Spleen (tissue), 11 donors: ENCODE data around the gene ECT2. TPM values are rescaled to one million over a fixed set of nuclear protein-coding genes. Genes with fewer than 3 reads are reported as not detected.

ENCODE experiments used
- DNase-seq: peaks from one replicate; pipeline ENCODE4 v3.0.0-alpha.2; 2020
- H3K27ac ChIP-seq, 8 donors: fragments of 200-600 bp; sonication (generic) in 7 of 8; 1 replicate in 4 of 8; 2 replicates in 4 of 8; pipeline versions ENCODE4 v1.5.0 to v1.8.0; 2016 to 2021; ENCODE audit warnings: inconsistent platforms in 4 of 8, mild to moderate bottlenecking in 4 of 8, moderate library complexity in 1 of 8
- H3K27me3 ChIP-seq, 7 donors: fragments of 200-600 bp; sonication (generic) in 6 of 7; replicated peaks in 1 of 7; 1 replicate in 4 of 7; 2 replicates in 3 of 7; pipeline versions ENCODE4 v1.5.0 to v1.8.0; 2016 to 2021; ENCODE audit warnings: inconsistent platforms in 3 of 7, mild to moderate bottlenecking in 1 of 7
- H3K36me3 ChIP-seq, 6 donors: fragments of 200-600 bp; sonication (generic) in 5 of 6; 1 replicate in 4 of 6; 2 replicates in 2 of 6; pipeline versions ENCODE4 v1.5.0 to v1.8.0; 2016 to 2021; ENCODE audit warnings: inconsistent platforms in 2 of 6
- H3K4me1 ChIP-seq, 6 donors: fragments of 200-600 bp; sonication (generic) in 5 of 6; 1 replicate in 3 of 6; 2 replicates in 3 of 6; pipeline versions ENCODE4 v1.5.0 to v1.8.0; 2016 to 2021; ENCODE audit warnings: inconsistent platforms in 3 of 6
- H3K4me3 ChIP-seq, 8 donors: fragments of 200-600 bp; sonication (generic) in 7 of 8; 1 replicate in 4 of 8; 2 replicates in 4 of 8; pipeline versions ENCODE4 v1.5.0 to v1.8.0; 2016 to 2021; ENCODE audit warnings: inconsistent platforms in 4 of 8, mild to moderate bottlenecking in 4 of 8, moderate library complexity in 2 of 8
- H3K9me3 ChIP-seq, 8 donors: fragments of 200-600 bp; sonication (generic) in 7 of 8; 1 replicate in 4 of 8; 2 replicates in 4 of 8; pipeline versions ENCODE4 v1.5.0 to v1.8.0; 2016 to 2021; ENCODE audit warnings: inconsistent platforms in 4 of 8
- CTCF ChIP-seq, 11 experiments: fragments of 200-600 bp in 7 of 11; fragments of 450-650 bp in 4 of 11; sonication (generic) in 4 of 11; IDR thresholded peaks in 8 of 11; conservative IDR thresholded peaks in 3 of 11; 1 replicate in 7 of 11; 2 replicates in 4 of 11; pipeline versions ENCODE4 v1.4.0 to v1.8.0; 2016 to 2021; ENCODE audit warnings: antibody characterized with exemption in 11 of 11, inconsistent platforms in 4 of 11, mild to moderate bottlenecking in 1 of 11
- POLR2A ChIP-seq, 3 donors: fragments of 450-650 bp; IDR thresholded peaks; one replicate each; pipeline ENCODE4 v1.5.1; 2017; ENCODE audit warnings: antibody characterized with exemption in 3 of 3, mild to moderate bottlenecking in 1 of 3
- POLR2AphosphoS5 ChIP-seq, 3 donors: sonication (generic); formaldehyde crosslinking; IDR thresholded peaks; one replicate each; pipeline ENCODE4 v1.5.1; 2017; ENCODE audit warnings: antibody characterized with exemption in 3 of 3
- WGBS, 5 donors: extraction: QIAGEN DNeasy Blood & Tissue Kit in 3 of 5; methylation state at CpG; one replicate each; pipeline versions ENCODE4 v1.1.5 to v1.1.7; 2013 to 2018; 5-methylcytosine and 5-hydroxymethylcytosine counted together
- intact Hi-C: fragments of 100-400 bp; cut with DNase I; formaldehyde crosslinking; loops from one replicate; pipeline ENCODE4 v1.15.0; 2023; ENCODE audit warnings: low total_unique reads
- polyA plus RNA-seq, 3 donors: library from polyadenylated mRNA; stranded (reverse); fragments of 200-250 nt; gene quantifications; one replicate each; pipeline ENCODE4 v1.2.1, GENCODE V29; 2013
- total RNA-seq, 7 donors: library from RNA; depleted of rRNA in 3 of 7; stranded (reverse); fragments of >200 nt in 3 of 7; fragmentation: NEBNext Ultra II Directional in 4 of 7; extraction: Animal tissue kit (Norgen Biotek cat#: 25700) in 4 of 7; gene quantifications; one replicate each; pipeline versions ENCODE4 v1.1.0 to v1.2.1, GENCODE V29; 2016 to 2021
- donor health status: healthy with polysubstance abuse.
- donor health status: DM: no; HTN: no; CAD: no; lungs with moderate emphysema.
- donor health status: DM: no; HTN: no; CAD: no.
- donor health status: Bipolar disorder and iron deficiency.
- donor health status: healthy.
- donor health status: DM: no; HTN: no; CAD: no.
- donor health status: DM: yes; HTN: yes; CAD: no.

The ECT2 gene
- total and polyA plus RNA-seq, 10 donors = 2.2 to 19.1 (median 9.7) TPM

- Histone ChIP-seq H3K9me3 (no peaks in the 10 kb centered on the region), H3K27me3 (no peaks in the 10 kb centered on the region), H3K27ac (no peak overlapping the region), H3K36me3 (peaks cover 0 to 51% (median 0%) of the 10 kb centered on the region in 6 donors), H3K4me3 (no peak overlapping the region), H3K4me1 (no peaks in the 10 kb centered on the region)
- TF ChIP-seq CTCF (IDR thresholded peaks at IDR 0.05 in 8 of 11, conservative IDR thresholded peaks at IDR 0.05 in 3 of 11) (no peak), POLR2A (IDR thresholded peaks at IDR 0.05) (no peak), POLR2AphosphoS5 (IDR thresholded peaks at IDR 0.05) (no peak)
- no peak for DNase-seq
- intact Hi-C loops = no loop called here
- 90 to 97% (median 94%) methylated on average over 4 of the region's 4 CpGs for WGBS, 5 donors
Observed at GRCh38 chr3:172815857-172816256, 65.3 kb downstream of the ECT2 start.

GRCh38 chr3:172816281-172816680 lies 65.8 kb downstream of the ECT2 start:
- H3K9me3 ChIP-seq = no peaks in the 10 kb centered on the region
- no peak for DNase-seq
- no peaks in the 10 kb centered on the region for H3K27me3 ChIP-seq
- no peak overlapping the region for H3K4me3 ChIP-seq
- TF ChIP-seq POLR2A (IDR thresholded peaks at IDR 0.05) (no peak), CTCF (IDR thresholded peaks at IDR 0.05 in 8 of 11, conservative IDR thresholded peaks at IDR 0.05 in 3 of 11) (no peak), POLR2AphosphoS5 (IDR thresholded peaks at IDR 0.05) (no peak)
- no peaks in the 10 kb centered on the region for H3K4me1 ChIP-seq
- H3K27ac ChIP-seq = no peak overlapping the region
- H3K36me3 ChIP-seq = peaks cover 0 to 55% (median 0%) of the 10 kb centered on the region in 6 donors
- intact Hi-C loops = no loop called here

- peaks cover 0 to 2% (median 0%) of the 10 kb centered on the region in 8 donors for H3K9me3 ChIP-seq
- no peaks in the 10 kb centered on the region for H3K27me3 ChIP-seq
- no peak overlapping the region for H3K27ac ChIP-seq
- no peaks in the 10 kb centered on the region for H3K4me1 ChIP-seq
- WGBS, 5 donors = 91 to 97% (median 94%) methylated on average over 2 of the region's 2 CpGs
- intact Hi-C loops = no loop called here
- no peak for DNase-seq
- TF ChIP-seq POLR2AphosphoS5 (IDR thresholded peaks at IDR 0.05) (no peak), CTCF (IDR thresholded peaks at IDR 0.05 in 8 of 11, conservative IDR thresholded peaks at IDR 0.05 in 3 of 11) (no peak), POLR2A (IDR thresholded peaks at IDR 0.05) (no peak)
- H3K4me3 ChIP-seq = no peak overlapping the region
- peaks cover 0 to 62% (median 0%) of the 10 kb centered on the region in 6 donors for H3K36me3 ChIP-seq
Observed at GRCh38 chr3:172816968-172817367, 66.4 kb downstream of the ECT2 start.

- H3K4me3 ChIP-seq = no peak overlapping the region
- no peak overlapping the region for H3K27ac ChIP-seq
- intact Hi-C loops = no loop called here
- peaks cover 0 to 6% (median 0%) of the 10 kb centered on the region in 8 donors for H3K9me3 ChIP-seq
- no peaks in the 10 kb centered on the region for H3K27me3 ChIP-seq
- no peak for DNase-seq
- no peaks in the 10 kb centered on the region for H3K4me1 ChIP-seq
- 47 to 66% (median 49%) methylated on average over 2 of the region's 2 CpGs for WGBS, 5 donors
- TF ChIP-seq POLR2A (IDR thresholded peaks at IDR 0.05) (no peak), CTCF (IDR thresholded peaks at IDR 0.05 in 8 of 11, conservative IDR thresholded peaks at IDR 0.05 in 3 of 11) (no peak)
- H3K36me3 ChIP-seq = peaks cover 0 to 58% (median 0%) of the 10 kb centered on the region in 6 donors
Observed at GRCh38 chr3:172820492-172820891, 70.0 kb downstream of the ECT2 start.
